Bone marrow (tissue), 2 donors: ENCODE data around the gene ESRP2.
A peak's percentile ranks its signal among the peaks of the same experiment; 100 is the strongest.

Source experiments
- DNase-seq, 2 donors: peaks; one replicate each; lab custom pipeline; 2025; lab: John Stamatoyannopoulos, UW

Gene ESRP2

GRCh38 chr16:68235887-68236136, at the start of gene ESRP2:
Gene ESRP2 (minus strand): TSS chr16:68236127. CDS start chr16:68236045, 82 bp downstream.
- DNase-seq: no peak

GRCh38 chr16:68285683-68286082, 49.8 kb upstream of the ESRP2 start:
- DNase-seq: no peak

GRCh38 chr16:68284847-68285246, 48.9 kb upstream of the ESRP2 start:
- DNase-seq: peak in 1 of 2 donors; percentile 73

- no peak for DNase-seq
These were observed 48.1 kb upstream of the ESRP2 start for GRCh38 chr16:68283801-68284598.

GRCh38 chr16:68283346-68283745, 47.4 kb upstream of the ESRP2 start:
- DNase-seq: no peak

GRCh38 chr16:68282064-68282452, 46.1 kb upstream of the ESRP2 start:
- no peak for DNase-seq

GRCh38 chr16:68281368-68282063, 45.6 kb upstream of the ESRP2 start:
- no peak for DNase-seq

- no peak for DNase-seq
These were observed 44.0 kb upstream of the ESRP2 start for GRCh38 chr16:68279726-68280558.

- DNase-seq: no peak
These were observed 40.3 kb upstream of the ESRP2 start for GRCh38 chr16:68276223-68276622.

GRCh38 chr16:68275611-68276191, 39.8 kb upstream of the ESRP2 start:
- DNase-seq: peak in 1 of 2 donors; percentile 42

GRCh38 chr16:68274441-68274840, 38.5 kb upstream of the ESRP2 start:
- no peak for DNase-seq

- DNase-seq: no peak
These were observed 38.0 kb upstream of the ESRP2 start for GRCh38 chr16:68273896-68274295.

- DNase-seq: no peak
These were observed 37.5 kb upstream of the ESRP2 start for GRCh38 chr16:68273459-68273858.

- no peak for DNase-seq
These were observed 36.7 kb upstream of the ESRP2 start for GRCh38 chr16:68272507-68273209.

- no peak for DNase-seq
These were observed 34.4 kb upstream of the ESRP2 start for GRCh38 chr16:68270353-68270752.

- DNase-seq: no peak
These were observed 33.9 kb upstream of the ESRP2 start for GRCh38 chr16:68269793-68270192.

GRCh38 chr16:68267612-68268405, 31.9 kb upstream of the ESRP2 start:
- DNase-seq: no peak

- DNase-seq: peak in 1 of 2 donors; percentile 22
These were observed 29.4 kb upstream of the ESRP2 start for GRCh38 chr16:68265078-68265920.

GRCh38 chr16:68264128-68265077, 28.5 kb upstream of the ESRP2 start, which contains the start of gene SLC7A6:
Gene SLC7A6 (plus strand): TSS chr16:68264526. CDS start chr16:68274727, 10,201 bp downstream.
- DNase-seq: peak; percentile 63 to 87
